Measurements from ENCODE around the gene ZNF576.

- TF ChIP-seq, protein P1, sequence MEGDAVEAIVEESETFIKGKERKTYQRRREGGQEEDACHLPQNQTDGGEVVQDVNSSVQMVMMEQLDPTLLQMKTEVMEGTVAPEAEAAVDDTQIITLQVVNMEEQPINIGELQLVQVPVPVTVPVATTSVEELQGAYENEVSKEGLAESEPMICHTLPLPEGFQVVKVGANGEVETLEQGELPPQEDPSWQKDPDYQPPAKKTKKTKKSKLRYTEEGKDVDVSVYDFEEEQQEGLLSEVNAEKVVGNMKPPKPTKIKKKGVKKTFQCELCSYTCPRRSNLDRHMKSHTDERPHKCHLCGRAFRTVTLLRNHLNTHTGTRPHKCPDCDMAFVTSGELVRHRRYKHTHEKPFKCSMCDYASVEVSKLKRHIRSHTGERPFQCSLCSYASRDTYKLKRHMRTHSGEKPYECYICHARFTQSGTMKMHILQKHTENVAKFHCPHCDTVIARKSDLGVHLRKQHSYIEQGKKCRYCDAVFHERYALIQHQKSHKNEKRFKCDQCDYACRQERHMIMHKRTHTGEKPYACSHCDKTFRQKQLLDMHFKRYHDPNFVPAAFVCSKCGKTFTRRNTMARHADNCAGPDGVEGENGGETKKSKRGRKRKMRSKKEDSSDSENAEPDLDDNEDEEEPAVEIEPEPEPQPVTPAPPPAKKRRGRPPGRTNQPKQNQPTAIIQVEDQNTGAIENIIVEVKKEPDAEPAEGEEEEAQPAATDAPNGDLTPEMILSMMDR (IDR thresholded peaks at IDR 0.05) = no peak
- no peak for TF ChIP-seq EP300 (IDR thresholded peaks at IDR 0.05)
Measured at GRCh38 chr19:43639519-43640423, 43.4 kb downstream of the ZNF576 start, which contains the start of gene CADM4.

All from tibial nerve (tissue), 4 donors.